ENCODE results near the gene LRBA.
"Not testable (repeated sequence)": the region's sequence is repeated elsewhere in the genome, so short reads cannot be mapped to it uniquely, and the experiment has no call there.

The LRBA gene

DNA sequence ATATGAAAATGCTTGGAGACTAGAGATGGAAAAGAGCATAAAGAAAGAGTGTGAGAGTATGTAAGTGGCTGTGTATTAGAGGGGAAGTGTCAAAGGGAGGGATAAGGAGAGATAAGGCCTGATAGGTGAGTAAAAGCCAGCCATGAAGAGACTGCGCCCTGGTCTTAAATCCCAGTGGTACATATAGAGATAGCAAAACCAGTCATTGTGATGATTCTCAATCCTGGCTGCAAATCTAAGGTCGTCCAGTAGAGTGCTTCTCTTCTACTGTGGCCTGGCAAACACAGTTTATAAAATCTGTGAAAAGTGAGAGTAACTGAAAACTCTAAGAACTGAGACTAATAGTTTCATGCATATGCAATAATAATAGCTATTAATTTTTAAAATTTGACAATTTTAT lies 346.3 kb downstream of the LRBA start:
- no peak for DNase-seq (ENCODE audit: low spot score)

DNA sequence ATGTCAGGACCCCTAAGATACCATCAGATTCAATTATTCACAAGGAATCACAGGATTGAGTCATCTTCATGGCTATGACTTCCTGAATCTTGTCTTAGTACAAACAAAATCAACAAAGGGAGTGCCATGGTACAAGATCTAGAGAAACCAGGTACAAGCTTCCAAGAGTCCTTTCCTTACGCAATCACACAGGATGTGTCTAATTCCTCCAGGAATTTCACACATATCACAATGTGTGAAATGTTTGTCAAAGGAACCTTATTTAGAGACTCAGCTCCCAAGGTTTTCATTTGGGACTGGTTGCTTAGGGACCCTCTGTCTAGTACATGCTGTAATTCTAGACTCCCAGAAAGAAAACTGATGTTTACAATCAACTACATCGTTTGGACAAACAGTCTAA lies 350.1 kb downstream of the LRBA start:
- DNase-seq (ENCODE audit: low spot score): no peak

DNA sequence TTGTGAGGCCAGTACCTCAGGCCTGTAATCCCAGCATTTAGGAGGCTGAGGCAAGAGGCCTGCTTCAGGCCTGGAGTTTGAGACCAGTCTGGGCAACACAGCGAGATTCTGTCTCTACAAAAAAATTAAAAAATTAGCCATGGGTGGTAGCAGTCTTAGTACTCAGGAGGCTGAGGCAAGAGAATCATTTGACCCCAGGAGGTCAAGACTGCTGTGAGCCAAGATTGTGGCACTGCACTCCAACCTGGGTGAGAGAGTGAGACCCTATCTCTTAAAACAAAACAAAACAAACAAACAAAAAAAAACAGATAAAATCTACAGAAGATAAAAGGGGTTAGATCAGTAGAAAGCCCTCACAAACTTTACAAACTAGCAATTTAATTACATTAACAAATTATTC lies 352.4 kb downstream of the LRBA start:
- no peak for DNase-seq (ENCODE audit: low spot score)

DNA sequence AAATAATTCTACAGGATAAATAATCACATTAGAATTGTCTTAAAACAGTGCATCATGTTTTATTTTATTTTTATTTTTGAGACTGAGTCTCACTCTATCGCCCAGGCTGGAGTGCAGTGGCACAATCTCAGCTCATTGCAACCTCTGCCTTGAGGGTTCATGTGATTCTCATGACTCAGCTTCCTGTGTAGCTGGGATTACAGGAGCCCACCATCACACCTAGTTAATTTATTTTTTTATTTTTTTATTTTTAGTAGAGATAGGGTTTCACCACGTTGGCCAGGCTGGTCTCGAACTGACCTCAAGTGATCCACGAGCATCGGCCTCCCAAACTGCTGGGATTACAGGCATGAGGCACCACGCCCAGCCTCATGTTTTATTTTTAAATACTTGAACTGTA lies 353.5 kb downstream of the LRBA start:
- not testable (repeated sequence) for DNase-seq (ENCODE audit: low spot score)

DNA sequence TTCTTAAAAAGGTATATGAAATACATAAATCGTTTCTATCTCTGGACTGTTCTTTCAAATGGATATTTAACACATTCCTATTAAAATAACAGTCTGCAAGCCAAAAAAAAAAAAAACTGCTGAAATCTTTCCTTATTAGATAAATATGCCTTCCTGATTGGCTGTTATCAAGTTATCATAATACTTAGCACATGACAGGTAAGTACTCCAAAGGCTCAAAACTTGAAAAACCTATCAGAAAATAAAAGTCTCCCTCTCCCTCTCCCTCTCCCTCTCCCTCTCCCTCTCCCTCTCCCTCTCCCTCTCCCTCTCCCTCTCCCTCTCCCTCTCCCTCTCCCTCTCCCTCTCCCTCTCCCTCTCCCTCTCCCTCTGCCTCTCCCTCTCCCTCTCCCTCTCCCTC lies 356.8 kb downstream of the LRBA start:
- not testable (repeated sequence) for DNase-seq (ENCODE audit: low spot score)

DNA sequence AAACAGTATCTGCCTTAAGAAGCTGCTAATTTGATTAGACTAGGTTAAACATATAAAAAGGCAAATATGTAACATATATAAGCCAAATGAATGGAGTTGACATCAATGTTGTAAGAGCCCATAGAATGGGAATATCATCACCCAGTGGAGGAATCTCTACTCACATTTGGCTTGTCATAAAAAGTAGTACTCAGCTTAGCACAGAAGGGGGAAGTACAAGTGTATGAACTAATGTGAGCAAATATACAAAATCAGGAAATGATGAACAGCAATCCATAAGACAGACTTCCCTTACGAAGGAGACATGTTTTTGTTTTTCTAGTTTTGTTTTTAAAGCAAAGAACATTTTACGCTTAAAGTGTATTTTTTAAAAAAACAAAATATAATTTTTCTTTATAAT lies 358.2 kb downstream of the LRBA start:
- DNase-seq (ENCODE audit: low spot score): no peak

DNA sequence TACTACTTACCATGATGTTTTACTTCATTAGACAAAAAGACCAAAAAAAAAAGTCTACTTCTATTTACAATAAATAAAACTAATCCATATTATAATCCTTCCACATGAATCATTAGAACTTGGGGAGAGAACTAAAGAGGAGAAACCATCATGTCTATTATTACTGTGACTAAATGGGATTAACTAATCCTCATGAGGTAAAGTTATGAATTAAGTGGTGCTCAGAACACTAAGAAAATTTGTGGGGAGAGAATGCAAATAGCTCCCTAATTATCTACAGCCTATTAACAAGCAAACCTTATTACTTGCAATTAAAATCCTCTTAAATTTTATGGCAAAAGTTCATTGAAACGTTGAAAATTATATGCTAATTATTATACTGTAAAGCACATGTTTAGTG lies 364.3 kb downstream of the LRBA start:
- no peak for DNase-seq (ENCODE audit: low spot score)

DNA sequence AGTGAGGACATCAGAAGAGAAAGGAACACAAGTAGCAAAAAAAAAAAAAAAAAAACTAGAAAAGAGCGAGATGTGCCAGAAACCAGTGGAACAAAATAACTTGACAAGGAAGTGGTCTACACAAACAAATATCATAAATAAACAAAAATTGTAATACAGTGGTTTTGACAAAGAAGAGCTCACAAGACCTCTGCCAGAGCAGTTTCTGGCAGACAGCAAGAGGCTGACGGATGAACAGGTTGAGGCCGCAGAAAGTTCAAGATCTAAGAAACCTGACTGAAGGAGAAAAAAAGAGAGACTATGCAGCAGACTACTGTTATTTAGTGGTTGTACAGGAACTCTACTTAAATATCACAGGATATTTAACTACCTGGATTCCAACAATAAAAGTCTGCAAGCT lies 367.0 kb downstream of the LRBA start:
- DNase-seq (ENCODE audit: low spot score): no peak

DNA sequence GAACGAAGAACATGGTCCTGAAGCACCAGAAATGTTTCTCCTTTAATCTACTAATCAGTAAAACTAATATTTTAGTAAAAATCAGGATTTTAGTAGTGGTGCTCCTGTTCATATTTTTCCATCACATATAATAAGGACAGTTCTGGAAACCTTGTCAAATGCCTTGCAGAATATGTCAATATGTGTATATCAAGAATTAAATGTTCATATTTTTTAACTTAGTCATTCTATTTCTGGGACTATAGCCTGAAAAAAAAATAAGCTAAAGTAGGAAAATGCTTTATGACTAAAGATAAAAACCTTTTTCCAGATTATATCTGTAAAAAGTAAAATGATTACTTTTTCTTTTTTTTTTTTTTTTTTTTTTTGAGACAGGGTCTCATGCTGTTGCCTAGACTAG lies 368.1 kb downstream of the LRBA start:
- peak; percentile 8 for DNase-seq (ENCODE audit: low spot score)

DNA sequence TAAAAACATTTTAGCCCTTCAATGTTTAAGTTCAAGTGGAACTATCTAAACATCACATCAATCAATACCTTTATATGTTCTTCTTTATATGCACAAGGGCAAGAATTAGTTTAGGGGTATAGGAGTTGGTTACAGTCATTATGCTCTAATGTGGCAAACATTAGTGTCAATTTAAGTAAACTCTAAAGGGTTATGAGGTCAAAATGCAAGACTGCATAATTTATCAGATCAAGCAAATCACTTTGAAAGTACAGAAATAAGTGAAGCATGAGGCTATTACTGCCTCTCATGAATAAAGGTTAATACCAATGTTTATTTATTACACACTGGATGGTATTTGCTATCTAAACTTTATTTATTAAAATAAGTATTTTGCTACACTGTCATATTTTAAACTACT lies 373.5 kb downstream of the LRBA start:
- DNase-seq (ENCODE audit: low spot score): no peak

DNA sequence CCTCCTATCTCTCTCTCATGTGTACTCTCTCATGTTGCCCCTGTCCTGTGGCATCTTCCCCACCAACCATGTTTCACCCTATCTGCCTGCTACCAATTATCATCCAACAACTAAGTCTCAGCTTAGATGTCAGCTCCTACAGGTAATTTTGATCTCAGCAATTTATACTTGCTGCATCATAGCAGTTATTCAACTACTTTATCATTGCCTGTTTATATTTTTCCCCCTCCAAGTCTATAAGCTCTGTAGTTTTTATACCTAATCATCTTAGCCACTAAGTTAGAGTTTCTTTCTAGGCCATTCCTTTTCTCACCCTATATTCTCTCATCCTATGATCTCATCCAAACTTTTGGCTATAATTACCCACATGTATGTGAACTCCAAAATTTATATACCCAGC lies 382.4 kb downstream of the LRBA start:
- no peak for DNase-seq (ENCODE audit: low spot score)

DNA sequence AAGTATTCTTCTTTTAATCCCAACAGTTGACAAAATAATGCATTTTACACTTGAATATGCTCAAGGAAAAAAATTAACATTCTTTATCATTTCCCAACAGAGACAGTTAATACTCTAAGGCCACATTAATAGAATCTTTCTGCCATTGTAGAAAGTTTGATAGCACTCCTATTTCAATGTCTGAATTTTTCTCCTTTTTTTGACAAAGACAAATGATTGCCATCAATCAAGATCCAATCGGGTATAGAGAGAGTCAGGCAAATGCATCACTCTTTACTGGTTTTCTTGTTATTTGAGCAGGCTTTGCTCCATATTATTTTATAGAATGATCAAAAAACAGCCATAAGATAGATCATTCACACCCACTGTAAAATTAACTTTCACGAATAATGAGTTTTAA lies 387.0 kb downstream of the LRBA start:
- no peak for DNase-seq (ENCODE audit: low spot score)

DNA sequence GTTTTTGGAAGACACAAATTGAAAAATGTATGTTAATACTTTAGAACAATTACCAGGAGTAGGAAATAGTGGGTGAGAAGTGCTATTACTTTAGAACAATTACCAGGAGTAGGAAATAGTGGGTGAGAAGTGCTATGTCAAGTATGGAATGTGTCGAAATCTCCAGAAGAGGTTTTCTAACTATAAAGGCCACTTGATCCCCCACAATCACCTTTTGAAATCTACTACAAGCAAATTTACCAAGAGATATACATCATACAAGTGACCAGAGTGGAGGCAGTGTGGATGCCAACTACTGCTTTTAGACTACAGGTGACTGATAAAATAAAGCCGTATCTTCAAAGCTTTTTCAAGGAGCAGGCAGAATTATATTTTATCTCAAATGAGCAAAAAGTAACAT lies 390.1 kb downstream of the LRBA start:
- DNase-seq (ENCODE audit: low spot score): no peak

DNA sequence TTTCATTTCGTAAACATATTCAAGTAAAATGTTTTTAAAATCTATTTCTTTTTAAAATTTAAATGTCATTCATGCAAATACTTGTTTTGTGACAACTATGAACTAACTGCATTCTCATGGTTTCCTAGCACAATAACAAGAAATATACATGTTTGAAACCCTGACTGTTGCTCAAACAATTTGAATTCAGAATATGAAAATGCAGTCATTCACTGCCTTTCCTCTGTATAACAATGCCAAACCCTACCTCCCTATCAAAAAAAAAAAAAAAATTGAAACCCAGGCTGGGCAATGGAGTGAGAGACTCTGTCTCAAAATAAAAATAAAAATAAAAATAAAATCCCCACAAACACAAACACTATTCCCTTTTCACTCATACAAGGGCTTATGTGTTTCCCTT lies 391.0 kb downstream of the LRBA start:
- DNase-seq (ENCODE audit: low spot score): no peak

DNA sequence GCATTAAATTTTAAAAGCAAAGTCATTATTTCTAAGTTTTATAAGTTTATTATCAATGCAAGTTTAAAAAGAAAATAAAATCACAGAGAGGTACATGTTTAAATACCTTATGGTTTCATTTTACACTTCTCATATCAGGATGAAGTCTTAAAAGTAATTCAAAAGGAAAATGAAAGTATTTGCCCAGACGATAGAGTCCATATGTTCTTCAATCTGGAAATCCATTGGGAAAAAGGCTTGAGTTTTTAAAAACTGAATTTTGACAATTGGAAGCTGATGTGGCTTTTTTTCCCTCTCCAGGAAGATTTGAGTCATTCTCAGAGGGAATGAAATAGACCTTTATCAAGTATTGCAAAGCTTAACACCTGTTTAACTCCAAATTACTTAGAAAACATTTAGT lies 396.0 kb downstream of the LRBA start:
- no peak for DNase-seq (ENCODE audit: low spot score)

DNA sequence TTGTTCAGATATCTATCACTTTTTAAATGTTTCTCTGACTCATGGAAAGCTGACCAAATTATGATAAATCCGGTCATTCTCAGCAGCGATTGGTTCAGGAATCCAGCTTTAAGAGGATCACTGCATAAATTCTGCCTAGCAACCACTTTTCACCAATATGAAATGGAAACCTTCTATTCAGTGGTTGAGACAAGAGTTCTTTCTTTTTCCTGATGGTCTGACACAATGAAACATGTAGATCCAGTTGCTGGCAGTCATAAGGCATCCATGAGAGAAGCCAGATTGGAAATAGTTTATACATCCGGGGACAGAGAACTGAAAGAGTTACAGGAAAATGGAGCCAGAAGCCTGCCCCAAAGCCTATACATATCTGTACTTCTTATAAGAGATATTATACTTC lies 406.0 kb downstream of the LRBA start:
- no peak for DNase-seq (ENCODE audit: low spot score)

DNA sequence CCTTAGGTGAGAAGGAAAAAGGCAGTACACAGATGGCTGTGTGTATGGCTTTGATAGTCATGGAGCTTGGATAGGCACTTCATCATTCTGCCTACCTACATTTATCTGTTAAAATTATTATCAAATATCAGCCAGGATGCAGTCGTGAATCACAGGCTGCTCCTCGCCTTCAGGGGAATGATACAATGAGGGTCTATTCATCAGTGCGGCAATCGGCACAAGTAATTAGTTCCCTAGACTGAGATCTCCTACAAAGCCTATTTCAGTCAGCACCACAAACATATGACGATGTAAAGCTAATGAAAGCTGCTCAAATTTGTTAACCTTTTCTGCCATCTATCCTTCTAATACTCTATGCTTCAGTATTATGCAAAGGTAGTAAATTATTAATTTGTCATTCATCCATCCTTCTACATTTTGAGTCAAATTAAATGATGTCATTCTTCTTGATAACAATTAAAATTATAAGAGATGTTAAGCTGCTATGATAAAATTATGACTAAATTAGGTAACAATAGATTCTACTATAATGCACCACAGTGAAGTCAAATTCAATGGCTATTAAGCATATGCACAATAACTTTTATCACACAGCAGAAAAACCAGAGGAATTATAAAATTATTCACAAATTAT lies 414.2 kb downstream of the LRBA start:
- no peak for DNase-seq (ENCODE audit: low spot score)

DNA sequence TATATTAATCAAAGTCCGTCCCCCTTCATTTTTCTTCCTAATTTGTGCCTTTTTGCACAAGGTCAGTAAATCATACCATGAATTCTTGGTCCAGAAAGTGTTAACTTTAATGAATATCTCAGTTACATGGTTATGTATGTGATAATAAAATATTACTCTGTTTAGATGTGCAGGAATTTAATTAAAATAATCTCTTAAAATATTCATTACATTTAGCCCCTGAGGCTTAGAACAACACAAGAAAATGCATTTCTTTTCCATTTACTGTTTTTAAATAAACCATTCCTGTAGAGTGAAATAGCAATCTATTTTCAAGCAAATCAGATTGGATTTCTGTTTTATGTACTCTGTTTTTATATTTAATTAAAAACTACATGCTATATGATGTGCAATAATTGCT lies 415.5 kb downstream of the LRBA start:
- DNase-seq (ENCODE audit: low spot score): no peak

DNA sequence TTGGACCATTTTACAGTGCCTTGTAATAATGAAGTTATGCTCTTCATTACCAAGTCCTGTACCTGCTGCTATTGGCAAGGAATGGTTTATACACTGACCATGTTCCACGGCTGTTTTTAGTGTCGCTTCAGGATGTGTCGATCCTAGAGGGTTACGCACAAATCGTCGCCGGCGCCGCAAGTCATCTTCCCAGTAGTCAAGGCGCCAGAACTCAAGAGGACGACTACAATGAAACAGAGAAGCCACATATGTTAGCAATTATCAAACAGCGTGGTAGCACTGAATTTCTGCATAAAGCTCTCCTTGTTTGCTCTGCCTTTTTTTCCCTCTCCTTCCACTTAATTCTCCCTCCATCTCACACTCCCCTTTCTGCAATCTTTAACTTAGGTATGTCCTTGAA lies 416.2 kb downstream of the LRBA start:
- DNase-seq (ENCODE audit: low spot score): no peak

DNA sequence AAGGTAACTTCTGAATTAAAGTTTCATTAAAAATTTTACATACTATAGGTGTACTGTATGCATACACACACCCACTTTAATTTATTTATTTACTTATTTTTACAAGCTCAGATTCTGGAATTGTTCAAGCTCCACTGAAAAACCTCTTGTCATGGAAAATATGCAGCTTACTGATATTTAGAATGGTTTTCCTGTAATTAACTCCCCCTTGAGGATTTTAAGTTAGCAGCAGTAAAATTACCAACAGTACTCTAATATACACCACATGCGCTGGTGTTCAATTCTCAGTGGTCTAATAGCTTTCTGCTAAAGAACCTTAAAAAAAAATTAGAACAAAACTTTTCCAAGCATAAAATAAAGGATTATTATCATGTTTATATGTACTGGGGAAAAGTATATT lies 421.1 kb downstream of the LRBA start:
- DNase-seq (ENCODE audit: low spot score): no peak

DNA sequence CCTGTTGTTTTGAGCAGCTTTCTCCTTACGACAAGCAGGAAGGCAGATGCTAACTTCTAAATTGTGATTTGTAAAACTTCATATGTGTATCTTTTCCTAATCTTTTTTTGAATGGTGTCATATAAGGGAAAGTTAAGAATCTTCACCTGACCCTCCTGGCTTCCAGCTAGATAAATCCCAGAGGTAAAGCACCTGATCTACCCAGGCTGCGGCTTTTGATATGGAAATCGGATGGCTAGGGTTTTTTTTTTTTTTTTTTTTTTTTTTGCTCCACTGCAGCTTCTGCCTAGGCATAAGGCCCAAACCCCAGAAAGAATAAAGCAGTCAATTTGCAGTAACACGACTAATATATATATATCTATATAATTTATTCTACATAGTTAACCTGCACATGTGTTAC lies 423.2 kb downstream of the LRBA start:
- DNase-seq (ENCODE audit: low spot score): no peak

DNA sequence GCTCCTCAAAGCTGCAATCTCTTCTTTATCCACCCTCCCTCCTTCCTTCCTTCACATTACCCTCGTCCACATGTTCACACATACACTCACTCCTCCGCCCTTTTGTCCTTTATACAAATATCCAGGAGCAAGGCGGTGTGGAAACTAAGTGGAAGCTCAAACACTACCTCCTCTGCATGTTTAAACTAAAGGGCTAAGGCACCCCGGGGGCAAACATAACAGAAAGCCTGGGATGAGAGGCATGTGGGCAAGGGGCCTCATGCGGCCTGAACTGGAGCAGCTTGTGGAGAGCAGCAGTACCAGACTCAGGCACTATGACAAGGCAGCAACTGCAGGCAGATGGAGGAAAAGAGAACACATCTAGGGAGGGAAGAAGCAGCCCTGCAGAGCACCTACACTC lies 423.7 kb downstream of the LRBA start:
- no peak for DNase-seq (ENCODE audit: low spot score)

DNA sequence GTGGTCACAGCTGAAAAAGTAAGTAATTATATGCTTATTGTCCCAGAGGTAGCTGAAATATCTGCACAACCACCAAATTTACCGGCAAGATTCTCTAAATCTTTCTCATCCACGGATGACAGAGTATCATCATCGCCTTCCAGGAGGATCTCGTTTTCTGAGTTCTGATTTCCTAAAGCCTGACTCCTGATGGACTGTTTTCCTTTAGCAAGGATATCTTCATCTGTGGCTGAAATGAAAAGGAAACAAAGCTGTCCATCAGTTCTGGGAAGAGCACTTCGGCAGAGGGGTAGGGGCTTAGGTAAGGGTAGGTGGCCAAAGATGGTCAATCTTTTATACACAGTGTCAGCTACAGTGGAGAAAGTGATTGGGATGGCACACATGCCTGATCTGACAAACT lies 424.5 kb downstream of the LRBA start:
- DNase-seq (ENCODE audit: low spot score): no peak

DNA sequence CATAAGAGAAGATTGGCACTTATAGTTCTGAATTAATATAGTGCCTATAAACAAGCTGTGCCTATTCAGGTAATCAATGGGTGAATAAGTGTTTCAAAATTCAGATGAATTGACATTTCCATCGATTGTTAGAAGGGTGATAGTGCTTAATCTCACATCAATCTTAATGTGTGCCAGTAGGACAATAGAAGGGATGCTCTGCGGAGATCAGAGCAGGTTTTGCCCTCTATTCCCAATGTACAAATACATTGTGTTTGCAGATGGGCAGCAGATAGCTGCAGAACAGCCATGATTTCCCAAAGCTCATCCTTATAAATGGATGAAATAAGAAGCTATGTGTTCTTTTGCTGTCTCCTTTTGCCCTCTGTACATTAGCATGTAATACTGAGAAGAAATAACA lies 425.9 kb downstream of the LRBA start:
- DNase-seq (ENCODE audit: low spot score): no peak

DNA sequence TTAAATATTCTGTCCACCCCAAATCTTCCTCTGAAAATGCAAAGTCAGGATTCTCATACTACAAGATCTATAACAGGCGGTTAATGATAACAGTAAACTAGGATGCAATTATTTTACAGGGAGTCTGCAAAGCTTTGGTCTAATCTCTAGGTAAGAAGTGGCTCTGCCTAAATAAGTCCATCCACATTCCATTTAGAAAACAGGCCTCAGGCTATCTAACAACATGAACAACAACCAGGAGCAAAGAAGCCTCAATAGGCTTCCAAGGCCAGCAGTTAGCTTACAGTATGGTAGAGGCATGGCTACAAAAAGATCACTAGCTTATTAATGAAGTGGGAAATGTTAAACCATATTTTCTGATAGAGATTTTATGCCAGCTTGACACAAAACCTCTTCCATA lies 426.8 kb downstream of the LRBA start:
- DNase-seq (ENCODE audit: low spot score): no peak
